OCI-LY1 (cell line): Measurements from ENCODE around the gene NELFA.
"Not testable (repeated sequence)": the region's sequence is repeated elsewhere in the genome, so short reads cannot be mapped to it uniquely, and the experiment has no call there.

ENCODE experiments used
- H2AFZ ChIP-seq: fragments of 200-600 bp; sonication (generic), shearing (Covaris generic); 2 replicates; pipeline ENCODE4 v1.6.0; 2014; ENCODE audit warnings: antibody characterized with exemption, mild to moderate bottlenecking, low read length
- H3F3A ChIP-seq: fragments of 200-600 bp; sonication (generic), shearing (Covaris generic); 2 replicates; pipeline ENCODE4 v1.6.0; 2014; ENCODE audit warnings: mild to moderate bottlenecking, antibody characterized with exemption, low read length, moderate library complexity; ENCODE audit not compliant: insufficient read depth
- H3K27ac ChIP-seq: fragments of 200-600 bp; sonication (generic); 2 replicates; pipeline ENCODE4 v1.5.1; 2014; ENCODE audit warnings: low read length, mixed run types, mild to moderate bottlenecking, low read depth; ENCODE audit not compliant: poor library complexity, severe bottlenecking
- H3K27me3 ChIP-seq: fragments of 200-600 bp; sonication (generic); 2 replicates; pipeline ENCODE4 v1.6.0; 2014; ENCODE audit warnings: antibody characterized with exemption, mild to moderate bottlenecking, low read length, moderate library complexity; ENCODE audit not compliant: insufficient read depth
- H3K36me3 ChIP-seq: fragments of 200-600 bp; sonication (generic); 2 replicates; pipeline ENCODE4 v1.6.1; 2014; ENCODE audit warnings: mild to moderate bottlenecking, antibody characterized with exemption, low read length, moderate library complexity, mixed read lengths; ENCODE audit not compliant: insufficient read depth
- H3K4me1 ChIP-seq: fragments of 200-600 bp; sonication (generic); 2 replicates; pipeline ENCODE4 v1.5.1; 2014; ENCODE audit warnings: mild to moderate bottlenecking, low read length, moderate library complexity; ENCODE audit not compliant: insufficient read depth, severe bottlenecking
- H3K4me2 ChIP-seq: fragments of 200-600 bp; sonication (generic), shearing (Covaris generic); 2 replicates; pipeline ENCODE4 v1.6.1; 2014; ENCODE audit warnings: low read length
- H3K4me3 ChIP-seq: fragments of 200-600 bp; sonication (generic); 2 replicates; pipeline ENCODE4 v1.5.1; 2014; ENCODE audit warnings: low read length, low read depth, mild to moderate bottlenecking, mixed read lengths; ENCODE audit not compliant: poor library complexity, severe bottlenecking
- H3K79me2 ChIP-seq: fragments of 200-600 bp; shearing (Covaris generic); 2 replicates; pipeline ENCODE4 v1.6.1; 2016; ENCODE audit warnings: mixed run types, low read length, mixed read lengths; ENCODE audit not compliant: insufficient read depth
- H3K9ac ChIP-seq: fragments of 200-600 bp; sonication (generic), shearing (Covaris generic); 2 replicates; pipeline ENCODE4 v1.6.1; 2014; ENCODE audit warnings: mild to moderate bottlenecking, low read length, mixed read lengths
- H3K9me2 ChIP-seq: fragments of 200-600 bp; sonication (generic), shearing (Covaris generic); 2 replicates; pipeline ENCODE4 v1.6.1; 2014; ENCODE audit warnings: low read depth, mild to moderate bottlenecking, low read length, mixed read lengths
- H3K9me3 ChIP-seq: fragments of 200-600 bp; shearing (Covaris generic); 2 replicates; pipeline ENCODE4 v1.6.1; 2014; ENCODE audit warnings: low read length, mixed read lengths
- H4K20me1 ChIP-seq: fragments of 200-600 bp; sonication (generic), shearing (Covaris generic); 2 replicates; pipeline ENCODE4 v1.6.0; 2016; ENCODE audit warnings: mild to moderate bottlenecking, low read length; ENCODE audit not compliant: insufficient read depth
- EZH2 ChIP-seq: fragments of 200-600 bp; sonication (generic), shearing (Covaris generic); IDR thresholded peaks from 2 replicates; pipeline ENCODE4 v1.8.0; 2017; ENCODE audit warnings: borderline replicate concordance, mixed run types, mild to moderate bottlenecking, antibody characterized with exemption, low read length, moderate library complexity, mixed read lengths
- TF ChIP-seq, protein P1 (sequence below): fragments of 200-600 bp; sonication (generic), shearing (Covaris generic); IDR thresholded peaks from 2 replicates; pipeline ENCODE4 v1.5.1; 2017; ENCODE audit warnings: mild to moderate bottlenecking, antibody characterized with exemption, low read length, moderate library complexity, mixed read lengths

Gene NELFA

DNA sequence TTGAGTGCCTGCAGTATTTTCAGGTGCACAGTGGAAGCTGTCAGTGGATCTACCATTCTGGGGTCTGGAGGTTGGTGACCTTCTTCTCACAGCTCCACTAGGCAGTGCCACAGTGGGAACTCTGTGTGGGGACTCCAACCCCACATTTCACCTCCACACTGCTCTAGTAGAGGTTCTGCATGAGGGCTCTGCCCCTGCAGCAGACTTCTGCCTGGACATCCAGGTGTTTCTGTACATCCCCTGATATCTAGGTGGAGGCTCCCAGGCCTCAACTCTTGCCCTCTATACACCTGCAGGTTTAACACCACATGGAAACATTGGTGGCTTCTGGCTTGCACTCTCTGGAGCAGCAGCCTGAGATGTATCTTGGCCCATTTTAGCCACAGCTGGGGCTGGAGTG is 17.0 kb upstream of the NELFA start:
- Histone ChIP-seq H3K36me3 (no peaks in the 10 kb centered on the region), H3F3A (no peaks in the 10 kb centered on the region), H3K79me2 (no peaks in the 10 kb centered on the region), H3K4me3 (no peak overlapping the region), H2AFZ (no peak overlapping the region), H3K9ac (no peak overlapping the region), H4K20me1 (no peaks in the 10 kb centered on the region), H3K4me1 (no peaks in the 10 kb centered on the region), H3K4me2 (no peak overlapping the region), H3K27me3 (no peaks in the 10 kb centered on the region), H3K27ac (no peak overlapping the region), H3K9me3 (no peaks in the 10 kb centered on the region), H3K9me2 (no peaks in the 10 kb centered on the region)
- TF ChIP-seq EZH2, result no peak
- TF ChIP-seq, protein P1, sequence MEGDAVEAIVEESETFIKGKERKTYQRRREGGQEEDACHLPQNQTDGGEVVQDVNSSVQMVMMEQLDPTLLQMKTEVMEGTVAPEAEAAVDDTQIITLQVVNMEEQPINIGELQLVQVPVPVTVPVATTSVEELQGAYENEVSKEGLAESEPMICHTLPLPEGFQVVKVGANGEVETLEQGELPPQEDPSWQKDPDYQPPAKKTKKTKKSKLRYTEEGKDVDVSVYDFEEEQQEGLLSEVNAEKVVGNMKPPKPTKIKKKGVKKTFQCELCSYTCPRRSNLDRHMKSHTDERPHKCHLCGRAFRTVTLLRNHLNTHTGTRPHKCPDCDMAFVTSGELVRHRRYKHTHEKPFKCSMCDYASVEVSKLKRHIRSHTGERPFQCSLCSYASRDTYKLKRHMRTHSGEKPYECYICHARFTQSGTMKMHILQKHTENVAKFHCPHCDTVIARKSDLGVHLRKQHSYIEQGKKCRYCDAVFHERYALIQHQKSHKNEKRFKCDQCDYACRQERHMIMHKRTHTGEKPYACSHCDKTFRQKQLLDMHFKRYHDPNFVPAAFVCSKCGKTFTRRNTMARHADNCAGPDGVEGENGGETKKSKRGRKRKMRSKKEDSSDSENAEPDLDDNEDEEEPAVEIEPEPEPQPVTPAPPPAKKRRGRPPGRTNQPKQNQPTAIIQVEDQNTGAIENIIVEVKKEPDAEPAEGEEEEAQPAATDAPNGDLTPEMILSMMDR, result no peak

DNA sequence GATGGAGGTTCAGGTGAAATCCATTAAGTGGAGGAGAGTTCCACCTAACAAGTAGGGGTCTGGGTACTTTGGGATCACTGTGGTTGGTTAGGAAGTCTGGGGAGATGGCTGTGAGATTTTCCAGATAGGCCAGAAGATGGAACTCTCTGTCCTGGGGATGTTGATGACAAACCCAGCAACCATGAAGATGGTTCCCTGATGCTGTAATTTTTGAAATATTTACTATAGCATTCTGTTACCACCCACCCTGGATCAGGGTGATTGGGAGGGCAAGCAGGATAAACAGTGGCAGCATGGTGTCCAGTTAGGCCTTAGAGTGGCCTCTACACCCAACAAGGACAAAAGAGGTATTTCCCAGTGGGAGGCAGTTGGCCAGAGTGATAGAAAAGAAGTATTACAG is 15.9 kb upstream of the NELFA start:
- H3K27ac ChIP-seq, result no peak overlapping the region
- no peaks in the 10 kb centered on the region for H3K79me2 ChIP-seq
- no peak overlapping the region for H2AFZ ChIP-seq
- no peak for TF ChIP-seq EZH2
- TF ChIP-seq, protein P1, result no peak
- no peaks in the 10 kb centered on the region for H4K20me1 ChIP-seq
- H3K4me3 ChIP-seq, result no peak overlapping the region
- H3K9ac ChIP-seq, result no peak overlapping the region
- H3K27me3 ChIP-seq, result no peaks in the 10 kb centered on the region
- H3K36me3 ChIP-seq, result no peaks in the 10 kb centered on the region
- no peak overlapping the region for H3K4me2 ChIP-seq
- H3K9me2 ChIP-seq, result no peaks in the 10 kb centered on the region
- H3F3A ChIP-seq, result no peaks in the 10 kb centered on the region
- no peaks in the 10 kb centered on the region for H3K9me3 ChIP-seq
- no peaks in the 10 kb centered on the region for H3K4me1 ChIP-seq

DNA sequence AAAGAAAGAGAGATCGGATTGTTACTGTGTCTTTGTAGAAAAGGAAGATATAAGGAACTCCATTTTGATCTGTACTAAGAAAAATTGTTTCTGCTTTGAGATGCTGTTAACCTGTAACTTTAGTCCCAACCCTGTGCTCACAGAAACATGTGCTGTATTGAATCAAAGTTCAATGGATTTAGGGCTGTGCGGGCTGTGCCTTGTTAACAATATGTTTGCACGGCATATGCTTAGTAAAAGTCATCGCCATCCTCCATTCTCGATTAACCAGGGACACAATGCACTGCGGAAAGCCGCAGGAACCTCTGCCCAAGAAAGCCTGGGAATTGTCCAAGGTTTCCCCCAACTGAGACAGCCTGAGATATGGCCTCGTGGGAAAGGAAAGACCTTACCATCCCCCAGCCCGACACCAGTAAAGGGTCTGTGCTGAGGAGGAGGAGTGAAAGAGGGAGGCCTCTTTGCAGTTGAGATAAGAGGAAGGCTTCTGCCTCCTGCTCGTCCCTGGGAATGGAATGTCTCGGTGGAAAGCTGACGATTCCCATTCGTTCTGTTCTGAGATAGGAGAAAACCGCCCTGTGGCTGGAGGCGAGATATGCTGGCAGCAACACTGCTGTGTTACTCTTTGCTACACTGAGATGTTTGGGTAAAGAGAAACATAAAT is 12.7 kb upstream of the NELFA start:
- H3K4me3 ChIP-seq, H3K9me2 ChIP-seq, H3K36me3 ChIP-seq, H2AFZ ChIP-seq, H3K9ac ChIP-seq, H3K79me2 ChIP-seq, H3K27me3 ChIP-seq, H3K9me3 ChIP-seq, H3K4me2 ChIP-seq, H4K20me1 ChIP-seq, H3K27ac ChIP-seq, H3K4me1 ChIP-seq, H3F3A ChIP-seq: not testable (repeated sequence)

DNA sequence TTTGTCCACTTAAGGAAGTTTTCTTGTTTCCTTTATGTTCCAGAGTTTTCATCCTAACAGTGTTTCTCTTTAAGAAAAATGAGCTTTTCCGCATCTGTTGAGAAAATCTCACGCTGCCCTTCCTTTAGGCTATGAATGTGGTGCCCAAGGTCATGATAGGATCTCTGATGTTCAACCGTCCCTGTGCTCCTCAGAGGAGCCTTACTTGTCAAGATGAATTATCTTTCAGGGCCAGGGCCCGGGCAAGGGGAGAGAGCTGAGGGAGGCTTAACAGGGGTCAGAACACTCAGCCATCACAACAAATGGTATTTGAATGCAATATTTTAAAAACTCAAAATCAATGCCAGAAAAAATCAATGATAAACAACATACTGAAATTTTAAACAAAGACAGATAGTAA is 6.2 kb upstream of the NELFA start:
- H3K9ac ChIP-seq, result no peak overlapping the region
- no peaks in the 10 kb centered on the region for H4K20me1 ChIP-seq
- H3K4me2 ChIP-seq, result no peak overlapping the region
- TF ChIP-seq, protein P1, result no peak
- TF ChIP-seq EZH2, result no peak
- no peaks in the 10 kb centered on the region for H3K36me3 ChIP-seq
- no peaks in the 10 kb centered on the region for H3F3A ChIP-seq
- H3K9me3 ChIP-seq, result no peaks in the 10 kb centered on the region
- H2AFZ ChIP-seq, result no peak overlapping the region
- no peaks in the 10 kb centered on the region for H3K27me3 ChIP-seq
- H3K9me2 ChIP-seq, result no peaks in the 10 kb centered on the region
- H3K79me2 ChIP-seq, result no peaks in the 10 kb centered on the region
- no peak overlapping the region for H3K4me3 ChIP-seq
- H3K27ac ChIP-seq, result no peak overlapping the region
- H3K4me1 ChIP-seq, result peaks cover 1% of the 10 kb centered on the region
